Body of pancreas (tissue), 4 donors: ENCODE measurements around the gene DUSP14. TPM values are rescaled to one million over a fixed set of nuclear protein-coding genes. Genes with fewer than 3 reads are reported as not detected.
"Not testable (repeated sequence)": the region's sequence is repeated elsewhere in the genome, so short reads cannot be mapped to it uniquely, and the experiment has no call there.

Experiments used
- ATAC-seq: fragments of 150-250 bp; one replicate; pipeline ENCODE4 v1.9.1; 2016
- DNase-seq, 4 donors: peaks; one replicate each; pipeline ENCODE4 v3.0.0-alpha.2; 2019
- H3K27ac ChIP-seq, 4 donors: fragments of 200-600 bp; sonication (generic); 1 replicate in 3 of 4; 2 replicates in 1 of 4; pipeline versions ENCODE4 v1.5.1 to v1.6.1; 2016 to 2019; ENCODE audit warnings: mild to moderate bottlenecking in 1 of 4, mixed read lengths in 1 of 4, moderate library complexity in 1 of 4
- H3K27me3 ChIP-seq, 2 donors: fragments of 200-600 bp; sonication (generic); one replicate each; pipeline ENCODE4 v1.6.0; 2016; ENCODE audit warnings: mild to moderate bottlenecking in 1 of 2
- H3K36me3 ChIP-seq, 2 donors: fragments of 200-600 bp; sonication (generic); replicated peaks in 1 of 2; 2 replicates each; pipeline ENCODE4 v1.5.1; 2016; ENCODE audit warnings: low read depth in 2 of 2; ENCODE audit not compliant: insufficient read depth in 1 of 2
- H3K4me1 ChIP-seq: fragments of 200-600 bp; sonication (generic); one replicate; pipeline ENCODE4 v1.6.0; 2016
- H3K4me3 ChIP-seq, 2 donors: fragments of 200-600 bp; sonication (generic); 1 replicate in 1 of 2; 2 replicates in 1 of 2; pipeline ENCODE4 v1.5.1; 2016 to 2019
- H3K9me3 ChIP-seq, 3 donors: fragments of 200-600 bp; sonication (generic); 1 replicate in 2 of 3; 2 replicates in 1 of 3; pipeline ENCODE4 v1.5.1; 2016
- POLR2A ChIP-seq, 3 donors: fragments of 450-650 bp; IDR thresholded peaks; one replicate each; pipeline ENCODE4 v1.6.1; 2016; ENCODE audit warnings: antibody characterized with exemption in 3 of 3, mild to moderate bottlenecking in 2 of 3
- WGBS, 2 donors: methylation state at CpG; one replicate each; pipeline ENCODE4 v1.1.5; 2017; 5-methylcytosine and 5-hydroxymethylcytosine counted together
- intact Hi-C: fragments of 100-400 bp; cut with DNase I; formaldehyde crosslinking; loops from one replicate; pipeline ENCODE4 v1.15.1; 2023
- total RNA-seq, 2 donors: library from RNA; depleted of rRNA; stranded (reverse); fragments of >200 nt; gene quantifications; one replicate each; pipeline ENCODE4 v1.1.0, GENCODE V29; 2016
- TF ChIP-seq, protein P1 (sequence below), 7 experiments: fragments of 450-650 bp in 4 of 7; fragments of 200-600 bp in 3 of 7; sonication (generic) in 3 of 7; IDR thresholded peaks; one replicate each; pipeline ENCODE4 v1.5.1; 2016 to 2019; ENCODE audit warnings: antibody characterized with exemption in 7 of 7

The DUSP14 gene
- total RNA-seq, 2 donors from 2014 or later, result 9.6 to 9.9 TPM

DNA sequence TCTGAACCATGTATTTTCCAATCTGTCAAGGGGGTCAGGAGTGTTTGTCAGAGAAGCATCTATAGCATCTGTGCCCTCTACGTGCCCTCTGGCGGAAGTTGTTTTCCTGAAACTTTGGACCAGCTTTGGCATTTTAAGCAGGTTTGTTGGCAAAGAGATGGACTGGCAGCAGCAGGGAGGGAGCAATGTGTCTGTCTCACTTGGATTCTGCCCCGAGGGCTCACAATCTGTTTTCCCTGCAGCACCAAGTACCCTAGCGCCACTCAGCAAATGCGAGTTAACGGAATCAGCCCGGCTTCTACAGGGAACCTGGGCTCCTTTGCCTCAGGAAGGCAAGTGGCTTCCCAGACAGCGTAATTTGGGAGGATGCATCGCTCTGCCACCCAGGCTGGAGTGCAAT is 17.4 kb downstream of the DUSP14 start:
- Histone ChIP-seq H3K4me1 (peaks cover 4% of the 10 kb centered on the region), H3K4me3 (no peak overlapping the region), H3K27ac (no peak overlapping the region), H3K27me3 (no peaks in the 10 kb centered on the region), H3K36me3 (no peaks in the 10 kb centered on the region), H3K9me3 (no peaks in the 10 kb centered on the region)
- DNase-seq (no peak), ATAC-seq (no peak)
- WGBS, 2 donors, result 90 to 95% methylated on average over 9 of the region's 9 CpGs
- TF ChIP-seq, protein P1, sequence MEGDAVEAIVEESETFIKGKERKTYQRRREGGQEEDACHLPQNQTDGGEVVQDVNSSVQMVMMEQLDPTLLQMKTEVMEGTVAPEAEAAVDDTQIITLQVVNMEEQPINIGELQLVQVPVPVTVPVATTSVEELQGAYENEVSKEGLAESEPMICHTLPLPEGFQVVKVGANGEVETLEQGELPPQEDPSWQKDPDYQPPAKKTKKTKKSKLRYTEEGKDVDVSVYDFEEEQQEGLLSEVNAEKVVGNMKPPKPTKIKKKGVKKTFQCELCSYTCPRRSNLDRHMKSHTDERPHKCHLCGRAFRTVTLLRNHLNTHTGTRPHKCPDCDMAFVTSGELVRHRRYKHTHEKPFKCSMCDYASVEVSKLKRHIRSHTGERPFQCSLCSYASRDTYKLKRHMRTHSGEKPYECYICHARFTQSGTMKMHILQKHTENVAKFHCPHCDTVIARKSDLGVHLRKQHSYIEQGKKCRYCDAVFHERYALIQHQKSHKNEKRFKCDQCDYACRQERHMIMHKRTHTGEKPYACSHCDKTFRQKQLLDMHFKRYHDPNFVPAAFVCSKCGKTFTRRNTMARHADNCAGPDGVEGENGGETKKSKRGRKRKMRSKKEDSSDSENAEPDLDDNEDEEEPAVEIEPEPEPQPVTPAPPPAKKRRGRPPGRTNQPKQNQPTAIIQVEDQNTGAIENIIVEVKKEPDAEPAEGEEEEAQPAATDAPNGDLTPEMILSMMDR (IDR thresholded peaks at IDR 0.05), result no peak
- no peak for TF ChIP-seq POLR2A (IDR thresholded peaks at IDR 0.05)
- intact Hi-C loops, result no loop called here

DNA sequence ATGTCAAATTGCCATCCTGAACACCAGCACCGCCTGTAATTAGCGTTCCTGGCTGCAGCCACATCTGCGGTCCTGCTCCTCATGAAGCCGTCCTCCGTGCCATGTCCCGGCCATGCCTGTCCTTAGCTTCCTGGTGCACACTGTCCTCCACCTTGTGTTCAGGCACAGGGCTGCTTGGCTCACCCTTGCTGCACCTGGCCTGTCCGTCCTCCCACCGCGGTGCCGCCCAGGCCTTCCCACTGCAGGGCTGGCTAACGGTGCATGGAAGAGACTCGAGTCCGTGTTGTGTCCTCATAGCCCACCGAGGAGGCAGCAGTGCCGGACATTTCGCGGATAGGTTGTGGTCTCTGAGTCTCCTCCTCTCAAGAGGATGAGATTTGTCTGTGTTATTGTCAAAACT is 20.4 kb downstream of the DUSP14 start:
- TF ChIP-seq POLR2A (IDR thresholded peaks at IDR 0.05), result no peak
- TF ChIP-seq, protein P1 (IDR thresholded peaks at IDR 0.05), result no peak
- no peaks in the 10 kb centered on the region for H3K36me3 ChIP-seq
- H3K9me3 ChIP-seq, result no peaks in the 10 kb centered on the region
- intact Hi-C loops, result no loop called here
- no peaks in the 10 kb centered on the region for H3K27me3 ChIP-seq
- no peak overlapping the region for H3K4me3 ChIP-seq
- ATAC-seq (no peak), DNase-seq (no peak)
- WGBS, 2 donors, result 93 to 94% methylated on average over 17 of the region's 17 CpGs
- H3K4me1 ChIP-seq, result no peaks in the 10 kb centered on the region
- H3K27ac ChIP-seq, result no peak overlapping the region

DNA sequence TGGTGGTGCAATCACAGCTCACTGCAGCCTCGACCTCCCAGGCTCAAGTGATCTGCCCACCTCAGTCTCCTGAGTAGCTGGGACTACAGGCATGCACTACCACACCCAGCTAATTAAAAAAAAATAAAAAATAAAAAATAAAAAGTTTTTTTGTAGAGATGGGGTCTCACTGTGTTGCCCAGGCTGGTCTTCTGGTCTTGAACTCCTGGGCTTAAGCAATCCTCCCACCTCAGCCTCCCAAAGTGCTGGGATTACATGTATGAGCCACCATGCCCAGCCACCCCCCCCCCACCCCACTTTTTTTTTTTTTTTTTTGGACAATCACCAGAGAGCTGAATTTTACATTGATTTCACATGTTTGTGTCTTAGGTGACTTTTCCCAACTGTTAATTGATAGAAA is 22.0 kb downstream of the DUSP14 start:
- WGBS, 2 donors, result 91 to 100% methylated on average over 1 of the region's 1 CpG
- H3K36me3 ChIP-seq, DNase-seq, intact Hi-C loops, ATAC-seq, H3K9me3 ChIP-seq, H3K4me1 ChIP-seq, H3K27ac ChIP-seq, H3K4me3 ChIP-seq, H3K27me3 ChIP-seq: not testable (repeated sequence)

DNA sequence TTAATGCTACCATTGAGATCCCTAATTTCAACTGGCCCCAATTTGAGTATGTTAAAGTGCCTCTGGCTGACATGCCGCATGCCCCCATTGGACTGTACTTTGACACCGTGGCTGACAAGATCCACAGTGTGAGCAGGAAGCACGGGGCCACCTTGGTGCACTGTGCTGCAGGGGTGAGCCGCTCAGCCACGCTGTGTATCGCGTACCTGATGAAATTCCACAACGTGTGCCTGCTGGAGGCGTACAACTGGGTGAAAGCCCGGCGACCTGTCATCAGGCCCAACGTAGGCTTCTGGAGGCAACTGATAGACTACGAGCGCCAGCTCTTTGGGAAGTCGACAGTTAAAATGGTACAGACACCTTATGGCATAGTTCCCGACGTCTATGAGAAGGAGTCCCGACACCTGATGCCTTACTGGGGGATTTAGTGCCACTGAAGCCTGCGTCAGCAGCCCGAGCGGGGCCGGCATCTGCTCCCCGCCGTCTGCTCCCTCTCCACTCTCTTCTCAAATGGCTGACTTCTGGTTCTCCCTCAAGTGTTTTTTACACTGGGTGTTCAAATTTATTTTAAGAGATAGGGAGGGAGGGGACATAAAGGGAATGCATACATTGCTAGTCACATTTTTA is 22.9 kb downstream of the DUSP14 start:
- ATAC-seq (no peak), DNase-seq (no peak)
- H3K9me3 ChIP-seq, result no peaks in the 10 kb centered on the region
- H3K27me3 ChIP-seq, result no peaks in the 10 kb centered on the region
- intact Hi-C loops, result no loop called here
- TF ChIP-seq, protein P1 (IDR thresholded peaks at IDR 0.05), result no peak
- TF ChIP-seq POLR2A (IDR thresholded peaks at IDR 0.05), result no peak
- H3K4me3 ChIP-seq, result no peak overlapping the region
- WGBS, 2 donors, result 81 to 86% methylated on average over 13 to 24 of the region's 24 CpGs
- no peak overlapping the region for H3K27ac ChIP-seq
- no peaks in the 10 kb centered on the region for H3K4me1 ChIP-seq
- peaks cover 5 to 8% of the 10 kb centered on the region in 2 donors for H3K36me3 ChIP-seq

DNA sequence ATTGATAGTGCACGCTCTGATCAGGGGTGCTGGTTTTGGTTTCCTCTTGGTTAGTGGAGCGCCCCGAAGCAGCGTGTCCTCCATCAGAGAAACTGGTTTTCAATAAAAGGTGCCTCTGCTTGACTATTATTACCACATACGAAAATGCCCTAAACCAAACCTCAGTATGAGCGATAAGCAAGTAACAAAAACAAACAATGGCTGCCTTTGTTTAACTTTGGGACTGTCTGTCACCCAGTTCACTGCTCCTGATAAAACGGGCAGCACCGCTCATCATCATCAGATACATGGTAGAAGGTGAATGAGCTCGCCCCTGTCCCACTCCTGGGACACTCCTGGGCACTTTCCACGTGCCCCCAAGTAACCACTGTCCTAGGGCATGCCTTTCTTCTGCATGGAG is 24.0 kb downstream of the DUSP14 start:
- H3K27ac ChIP-seq, result peak overlapping the region in 1 of 4 donors; percentile 4
- no peaks in the 10 kb centered on the region for H3K9me3 ChIP-seq
- TF ChIP-seq, protein P1 (IDR thresholded peaks at IDR 0.05), result no peak
- TF ChIP-seq POLR2A (IDR thresholded peaks at IDR 0.05), result no peak
- WGBS, 2 donors, result 61 to 96% methylated on average over 8 to 10 of the region's 10 CpGs
- H3K4me3 ChIP-seq, result no peak overlapping the region
- no peaks in the 10 kb centered on the region for H3K4me1 ChIP-seq
- H3K27me3 ChIP-seq, result no peaks in the 10 kb centered on the region
- DNase-seq (no peak), ATAC-seq (no peak)
- intact Hi-C loops, result no loop called here
- peaks cover 11 to 12% of the 10 kb centered on the region in 2 donors for H3K36me3 ChIP-seq
